Neural progenitor cell (in vitro differentiated cells): ENCODE data around the gene FBXL20.

Experiments
- EZH2 ChIP-seq: fragments of 200-600 bp; sonication (generic); IDR thresholded peaks from 2 replicates; pipeline ENCODE4 v1.6.1; 2017; ENCODE audit warnings: antibody characterized with exemption, mild to moderate bottlenecking, moderate library complexity
- EZH2phosphoT487 ChIP-seq: fragments of 200-600 bp; sonication (generic); IDR thresholded peaks from 2 replicates; pipeline ENCODE4 v1.6.1; 2017; ENCODE audit warnings: antibody characterized with exemption
- TF ChIP-seq, protein P1 (sequence below): fragments of 200-600 bp; sonication (generic); IDR thresholded peaks from 2 replicates; pipeline ENCODE4 v1.5.1; 2017; ENCODE audit warnings: antibody characterized with exemption, mild to moderate bottlenecking

- TF ChIP-seq, protein P1, sequence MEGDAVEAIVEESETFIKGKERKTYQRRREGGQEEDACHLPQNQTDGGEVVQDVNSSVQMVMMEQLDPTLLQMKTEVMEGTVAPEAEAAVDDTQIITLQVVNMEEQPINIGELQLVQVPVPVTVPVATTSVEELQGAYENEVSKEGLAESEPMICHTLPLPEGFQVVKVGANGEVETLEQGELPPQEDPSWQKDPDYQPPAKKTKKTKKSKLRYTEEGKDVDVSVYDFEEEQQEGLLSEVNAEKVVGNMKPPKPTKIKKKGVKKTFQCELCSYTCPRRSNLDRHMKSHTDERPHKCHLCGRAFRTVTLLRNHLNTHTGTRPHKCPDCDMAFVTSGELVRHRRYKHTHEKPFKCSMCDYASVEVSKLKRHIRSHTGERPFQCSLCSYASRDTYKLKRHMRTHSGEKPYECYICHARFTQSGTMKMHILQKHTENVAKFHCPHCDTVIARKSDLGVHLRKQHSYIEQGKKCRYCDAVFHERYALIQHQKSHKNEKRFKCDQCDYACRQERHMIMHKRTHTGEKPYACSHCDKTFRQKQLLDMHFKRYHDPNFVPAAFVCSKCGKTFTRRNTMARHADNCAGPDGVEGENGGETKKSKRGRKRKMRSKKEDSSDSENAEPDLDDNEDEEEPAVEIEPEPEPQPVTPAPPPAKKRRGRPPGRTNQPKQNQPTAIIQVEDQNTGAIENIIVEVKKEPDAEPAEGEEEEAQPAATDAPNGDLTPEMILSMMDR, result peak; percentile 57
- no peak for TF ChIP-seq EZH2phosphoT487
- no peak for TF ChIP-seq EZH2
Measured at GRCh38 chr17:39261286-39261685, 140.1 kb downstream of the FBXL20 start.
